HTR-8/SVneo (cell line): ENCODE data around the gene MRPL30.
"Not testable (repeated sequence)": the region's sequence is repeated elsewhere in the genome, so short reads cannot be mapped to it uniquely, and the experiment has no call there.

Experiments used
- DNase-seq: peaks from one replicate; pipeline ENCODE4 v3.0.0; 2011; ENCODE audit warnings: low spot score, mixed read lengths; ENCODE audit not compliant: insufficient read length
- FAIRE-seq: peaks from 2 replicates; lab custom pipeline; 2011; peaks lifted over from hg19 to GRCh38; lab: Jason Lieb, UNC

The MRPL30 gene

DNA sequence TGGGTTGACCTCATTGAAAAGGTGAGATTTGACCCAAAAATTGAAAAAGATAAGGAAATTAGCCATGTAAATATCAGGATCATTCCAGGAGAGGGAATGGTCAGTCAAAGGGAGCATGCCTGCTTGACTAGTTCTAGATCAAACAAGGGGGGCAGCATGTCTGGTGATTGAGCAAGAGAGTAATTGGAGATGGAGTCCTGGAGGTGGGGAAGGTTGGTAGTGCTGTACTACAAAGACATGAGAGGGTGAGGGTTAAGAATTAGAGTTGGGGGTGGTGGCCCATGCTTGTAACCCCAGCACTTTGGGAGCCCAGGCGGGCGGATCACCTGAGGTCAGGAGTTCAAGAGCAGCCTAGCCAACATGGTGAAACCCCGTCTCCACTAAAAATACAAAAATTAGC is 2.0 kb downstream of the MRPL30 start:
- FAIRE-seq (no peak), DNase-seq (no peak)

DNA sequence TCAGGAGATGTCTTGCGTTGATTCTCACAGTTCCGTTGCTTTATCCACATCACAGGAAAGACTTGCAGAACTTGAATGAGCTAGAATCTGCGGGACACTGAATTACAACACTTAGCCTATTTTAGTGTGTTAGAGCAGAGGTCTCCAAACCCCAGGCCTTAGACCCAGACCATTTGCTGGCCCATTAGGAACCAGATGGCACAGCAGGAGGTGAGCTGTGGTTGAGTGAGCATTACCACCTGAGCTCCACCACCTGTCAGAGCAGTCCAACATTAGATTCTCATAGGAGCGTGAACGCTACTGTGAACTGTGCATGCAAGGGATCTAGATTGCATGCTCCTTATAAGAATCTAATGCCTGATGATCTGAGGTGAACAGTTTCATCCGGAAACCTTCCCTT is 3.8 kb downstream of the MRPL30 start:
- DNase-seq (no peak), FAIRE-seq (no peak)

GRCh38 chr2:99187011-99187410 is 6.0 kb downstream of the MRPL30 start:
- DNase-seq = no peak
- no peak for FAIRE-seq

GRCh38 chr2:99188357-99188756 is 7.4 kb downstream of the MRPL30 start:
- FAIRE-seq (no peak), DNase-seq (no peak)

GRCh38 chr2:99190548-99190947 is 9.6 kb downstream of the MRPL30 start:
- FAIRE-seq (no peak), DNase-seq (no peak)

DNA sequence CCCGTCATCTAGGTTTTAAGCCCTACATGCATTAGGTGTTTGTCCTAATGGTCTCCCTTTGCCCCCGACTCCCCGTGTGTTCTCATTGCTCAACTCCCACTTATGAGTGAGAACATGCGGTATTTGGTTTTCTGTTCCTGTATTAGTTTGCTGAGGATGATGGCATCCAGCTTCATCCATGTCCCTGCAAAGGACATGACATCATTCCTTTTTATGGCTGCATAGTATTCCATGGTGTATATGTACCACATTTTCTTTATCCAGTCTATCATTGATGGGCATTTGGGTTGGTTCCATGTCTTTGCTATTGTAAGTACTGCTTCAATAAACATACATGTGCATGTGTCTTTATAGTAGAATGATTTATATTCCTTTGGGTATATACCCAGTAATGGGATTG is 11.4 kb downstream of the MRPL30 start:
- FAIRE-seq, DNase-seq: not testable (repeated sequence)

- DNase-seq = no peak
- no peak for FAIRE-seq
These were observed 17.3 kb downstream of the MRPL30 start for GRCh38 chr2:99198103-99198841.

GRCh38 chr2:99200076-99200800 is 19.3 kb downstream of the MRPL30 start:
- FAIRE-seq = no peak
- no peak for DNase-seq

GRCh38 chr2:99201959-99202678 is 21.1 kb downstream of the MRPL30 start:
- DNase-seq = no peak
- FAIRE-seq = no peak

- DNase-seq = no peak
These were observed 24.5 kb downstream of the MRPL30 start for GRCh38 chr2:99205491-99205890.

DNA sequence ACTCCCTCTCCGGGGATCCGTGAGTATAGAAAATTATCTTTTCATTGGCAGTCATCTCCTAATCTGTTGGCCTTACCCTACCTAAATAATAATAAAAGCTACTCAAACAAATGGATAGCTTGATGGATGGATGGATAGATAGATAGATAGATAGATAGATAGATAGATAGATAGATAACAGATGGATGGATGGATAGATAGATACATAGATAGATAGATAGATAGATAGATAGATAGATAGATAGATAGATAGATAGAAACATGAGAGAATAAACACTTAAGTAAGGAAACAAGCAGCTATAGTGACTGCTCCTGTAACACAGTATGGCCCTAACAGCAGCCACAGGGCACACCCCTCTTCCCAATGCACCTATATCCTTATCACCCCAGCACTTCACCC is 35.1 kb downstream of the MRPL30 start:
- FAIRE-seq (no peak), DNase-seq (no peak)

More at GRCh38 chr2:99205491-99205890, 24.5 kb downstream of the MRPL30 start:
- no peak for FAIRE-seq

DNA sequence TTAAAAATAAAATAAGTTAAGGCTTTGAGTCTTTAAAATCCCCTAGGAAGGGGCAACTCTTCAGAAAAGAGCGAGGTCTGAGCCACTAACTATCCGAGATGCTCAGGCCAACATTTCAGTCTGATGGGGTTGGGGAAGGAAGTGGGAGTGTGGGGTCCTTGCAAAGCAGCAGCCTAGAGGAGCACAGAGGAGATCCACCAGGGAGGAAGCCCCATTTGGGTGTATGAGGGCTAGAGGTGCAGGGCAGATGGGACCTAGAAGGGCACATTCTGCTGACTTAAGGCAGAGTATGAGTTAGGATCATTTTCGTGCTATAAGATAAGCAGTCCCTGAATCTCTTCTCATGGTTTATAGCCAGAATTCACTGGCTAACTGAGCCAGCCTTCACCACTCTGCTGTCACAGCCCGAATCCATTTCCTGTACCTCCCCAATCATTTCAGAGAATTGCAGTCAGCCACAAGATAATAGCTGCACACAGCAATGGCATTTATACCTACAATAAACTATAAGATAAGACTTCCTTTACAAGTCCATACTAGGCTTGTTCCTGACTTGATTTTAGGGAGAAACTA is 37.0 kb downstream of the MRPL30 start:
- FAIRE-seq = no peak
- no peak for DNase-seq

DNA sequence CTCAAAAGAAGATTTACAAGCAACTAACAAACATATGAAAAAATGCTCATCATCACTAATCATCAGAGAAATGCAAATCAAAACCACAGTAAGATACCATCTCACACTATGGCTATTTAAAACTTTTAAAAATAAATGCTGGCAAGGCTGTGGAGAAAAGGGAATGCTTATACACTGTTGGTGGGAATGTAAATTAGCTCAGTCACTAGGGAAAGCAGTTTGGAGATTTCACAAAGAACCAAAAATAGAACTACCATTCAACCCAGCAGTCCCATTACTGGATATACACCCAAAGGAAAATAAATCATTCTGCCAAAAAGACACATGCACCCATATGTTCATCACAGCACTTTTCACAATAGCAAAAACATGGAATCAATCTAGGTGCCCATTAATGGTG is 52.2 kb downstream of the MRPL30 start:
- not testable (repeated sequence) for FAIRE-seq, DNase-seq

- DNase-seq (no peak), FAIRE-seq (no peak)
These were observed 57.6 kb downstream of the MRPL30 start for GRCh38 chr2:99238599-99238998.

DNA sequence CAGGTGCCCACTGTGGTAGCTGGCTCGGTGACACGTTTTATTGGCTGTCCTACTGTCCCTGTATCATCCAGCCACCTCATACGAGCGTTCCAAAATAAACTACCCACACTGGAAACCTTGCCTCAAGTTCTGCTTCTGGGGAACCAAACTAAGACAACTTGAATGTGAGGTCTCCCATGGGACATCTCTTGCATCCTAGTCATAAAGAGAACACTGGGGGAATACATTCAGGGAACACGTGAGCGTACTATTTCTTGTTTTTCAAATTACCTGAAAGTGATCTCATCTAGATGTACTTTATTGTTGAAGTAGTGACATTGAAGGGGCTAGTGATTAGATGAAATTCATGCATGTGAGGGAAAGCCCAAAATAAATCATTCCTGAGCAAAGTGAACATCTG is 59.4 kb downstream of the MRPL30 start:
- FAIRE-seq (no peak), DNase-seq (no peak)

GRCh38 chr2:99242151-99242550 is 61.2 kb downstream of the MRPL30 start:
- DNase-seq = no peak
- FAIRE-seq = no peak
